Lower leg skin (tissue), 4 donors: ENCODE data around the gene KCNJ9. TPM values are rescaled to one million over a fixed set of nuclear protein-coding genes. Genes with fewer than 3 reads are reported as not detected.

Experiments used
- DNase-seq, 2 donors: peaks; one replicate each; pipeline ENCODE4 v3.0.0-alpha.2; 2019; ENCODE audit warnings: low spot score in 2 of 2
- H3K4me3 ChIP-seq: fragments of 200-600 bp; sonication (generic); 2 replicates; pipeline ENCODE4 v1.5.1; 2017; ENCODE audit warnings: mild to moderate bottlenecking, low read depth; ENCODE audit not compliant: poor library complexity, severe bottlenecking
- CTCF ChIP-seq, 3 donors: fragments of 450-650 bp; IDR thresholded peaks; one replicate each; pipeline ENCODE4 v1.5.1; 2016; ENCODE audit warnings: antibody characterized with exemption in 3 of 3, mild to moderate bottlenecking in 3 of 3, moderate library complexity in 2 of 3
- POLR2A ChIP-seq, 2 donors: fragments of 450-650 bp; IDR thresholded peaks; one replicate each; pipeline ENCODE4 v1.6.1; 2016 to 2017; ENCODE audit warnings: antibody characterized with exemption in 2 of 2, mild to moderate bottlenecking in 1 of 2, moderate library complexity in 1 of 2
- WGBS, 2 donors: methylation state at CpG; one replicate each; pipeline ENCODE4 v1.1.5; 2018; 5-methylcytosine and 5-hydroxymethylcytosine counted together
- intact Hi-C: fragments of 100-400 bp; cut with DNase I; formaldehyde crosslinking; loops from one replicate; pipeline ENCODE4 v1.15.0; 2023; ENCODE audit warnings: low total_unique reads
- total RNA-seq, 4 donors: library from RNA; depleted of rRNA; stranded (reverse); fragments of >200 nt; gene quantifications; one replicate each; pipeline ENCODE4 v1.1.0, GENCODE V29; 2016

KCNJ9 gene
- total RNA-seq, 4 donors from 2014 or later, result 0.12 TPM; not detected in 3

GRCh38 chr1:160129046-160129445 is 47.7 kb downstream of the KCNJ9 start:
- 84 to 85% methylated on average over 5 of the region's 5 CpGs for WGBS, 2 donors
- intact Hi-C loops, result no loop called here

GRCh38 chr1:160129558-160129957 is 48.2 kb downstream of the KCNJ9 start:
- DNase-seq, result no peak
- WGBS, 2 donors, result 85 to 90% methylated on average over 3 of the region's 3 CpGs
- no peak overlapping the region for H3K4me3 ChIP-seq
- intact Hi-C loops, result no loop called here
- TF ChIP-seq POLR2A (IDR thresholded peaks at IDR 0.05), result no peak
- TF ChIP-seq CTCF (IDR thresholded peaks at IDR 0.05), result no peak

More at GRCh38 chr1:160129046-160129445, 47.7 kb downstream of the KCNJ9 start:
- DNase-seq, result no peak
- no peak for TF ChIP-seq POLR2A (IDR thresholded peaks at IDR 0.05)
- no peak for TF ChIP-seq CTCF (IDR thresholded peaks at IDR 0.05)
- H3K4me3 ChIP-seq, result no peak overlapping the region

- 87 to 97% methylated on average over 10 to 11 of the region's 11 CpGs for WGBS, 2 donors
- TF ChIP-seq POLR2A (IDR thresholded peaks at IDR 0.05) (no peak), CTCF (IDR thresholded peaks at IDR 0.05) (no peak)
- DNase-seq, result no peak
- H3K4me3 ChIP-seq, result no peak overlapping the region
- intact Hi-C loops, result no loop called here
Observed at GRCh38 chr1:160129966-160130365, 48.6 kb downstream of the KCNJ9 start.

- H3K4me3 ChIP-seq, result no peak overlapping the region
- intact Hi-C loops, result no loop called here
- no peak for DNase-seq
- no peak for TF ChIP-seq POLR2A (IDR thresholded peaks at IDR 0.05)
- no peak for TF ChIP-seq CTCF (IDR thresholded peaks at IDR 0.05)
- 81 to 85% methylated on average over 5 of the region's 5 CpGs for WGBS, 2 donors
Observed at GRCh38 chr1:160130486-160130885, 49.1 kb downstream of the KCNJ9 start.

GRCh38 chr1:160130939-160131338 is 49.6 kb downstream of the KCNJ9 start:
- DNase-seq, result no peak
- intact Hi-C loops, result no loop called here
- 96 to 100% methylated on average over 1 of the region's 1 CpG for WGBS, 2 donors
- no peak for TF ChIP-seq POLR2A (IDR thresholded peaks at IDR 0.05)
- no peak for TF ChIP-seq CTCF (IDR thresholded peaks at IDR 0.05)
- no peak overlapping the region for H3K4me3 ChIP-seq

- DNase-seq, result no peak
- 61 to 82% methylated on average over 8 of the region's 8 CpGs for WGBS, 2 donors
- H3K4me3 ChIP-seq, result no peak overlapping the region
- intact Hi-C loops, result no loop called here
- TF ChIP-seq CTCF (IDR thresholded peaks at IDR 0.05) (no peak), POLR2A (IDR thresholded peaks at IDR 0.05) (no peak)
Observed at GRCh38 chr1:160131803-160132565, 50.6 kb downstream of the KCNJ9 start.
